Gastrocnemius medialis (tissue), 4 donors: ENCODE results near the gene PTMA. TPM values are rescaled to one million over a fixed set of nuclear protein-coding genes. Genes with fewer than 3 reads are reported as not detected.
"Not testable (repeated sequence)": the region's sequence is repeated elsewhere in the genome, so short reads cannot be mapped to it uniquely, and the experiment has no call there.

Source experiments
- ATAC-seq, 2 donors: fragments of 150-250 bp; one replicate each; pipeline ENCODE4 v1.9.1; 2016
- DNase-seq, 2 donors: peaks; one replicate each; pipeline ENCODE4 v3.0.0-alpha.2; 2019
- H3K27ac ChIP-seq, 4 donors: fragments of 200-600 bp; sonication (generic); 1 replicate in 1 of 4; 2 replicates in 3 of 4; pipeline ENCODE4 v1.5.1; 2016 to 2018; ENCODE audit warnings: mild to moderate bottlenecking in 2 of 4, moderate library complexity in 1 of 4
- H3K27me3 ChIP-seq, 3 donors: fragments of 200-600 bp; sonication (generic) in 2 of 3; 1 replicate in 1 of 3; 2 replicates in 2 of 3; pipeline versions ENCODE4 v1.5.1 to v1.6.0; 2016 to 2019; ENCODE audit warnings: mild to moderate bottlenecking in 1 of 3, moderate library complexity in 1 of 3
- H3K36me3 ChIP-seq, 2 donors: fragments of 200-600 bp; sonication (generic) in 1 of 2; one replicate each; pipeline ENCODE4 v1.5.1; 2017 to 2018
- H3K4me1 ChIP-seq, 2 donors: fragments of 200-600 bp; sonication (generic) in 1 of 2; one replicate each; pipeline ENCODE4 v1.5.1; 2016 to 2017; ENCODE audit warnings: mild to moderate bottlenecking in 2 of 2
- H3K4me3 ChIP-seq, 4 donors: fragments of 200-600 bp; sonication (generic) in 3 of 4; 1 replicate in 1 of 4; 2 replicates in 3 of 4; pipeline ENCODE4 v1.5.1; 2016 to 2019; ENCODE audit warnings: mild to moderate bottlenecking in 2 of 4
- H3K9me3 ChIP-seq, 3 donors: fragments of 200-600 bp; sonication (generic) in 2 of 3; 1 replicate in 1 of 3; 2 replicates in 2 of 3; pipeline ENCODE4 v1.5.1; 2016 to 2019
- POLR2A ChIP-seq, 2 donors: fragments of 450-650 bp; IDR thresholded peaks; one replicate each; pipeline ENCODE4 v1.6.1; 2017; ENCODE audit warnings: antibody characterized with exemption in 2 of 2, mild to moderate bottlenecking in 2 of 2, moderate library complexity in 2 of 2
- in situ Hi-C, 4 donors: fragments of 200-750 bp; cut with MboI; loops; one replicate each; pipeline versions ENCODE4 v1.15.0 to v1.8.0; 2017; ENCODE audit warnings: low sequenced_read_pairs in 4 of 4
- intact Hi-C: fragments of 100-400 bp; cut with DNase I; formaldehyde crosslinking; loops from one replicate; pipeline ENCODE4 v1.15.1; 2023; ENCODE audit warnings: low total_unique reads
- total RNA-seq, 4 donors: library from RNA; depleted of rRNA; stranded (reverse); fragments of >200 nt; gene quantifications; one replicate each; pipeline versions ENCODE4 v1.1.0 to v1.2.3, GENCODE V29; 2016
- TF ChIP-seq, protein P1 (sequence below), 5 experiments: fragments of 450-650 bp in 3 of 5; fragments of 200-600 bp in 2 of 5; sonication (generic) in 2 of 5; IDR thresholded peaks in 4 of 5; conservative IDR thresholded peaks in 1 of 5; 1 replicate in 4 of 5; 2 replicates in 1 of 5; pipeline ENCODE4 v1.5.1; 2016 to 2019; ENCODE audit warnings: antibody characterized with exemption in 5 of 5, mild to moderate bottlenecking in 3 of 5, moderate library complexity in 3 of 5

The PTMA gene
- total RNA-seq, 4 donors from 2014 or later = 121 to 177 (median 174) TPM

DNA sequence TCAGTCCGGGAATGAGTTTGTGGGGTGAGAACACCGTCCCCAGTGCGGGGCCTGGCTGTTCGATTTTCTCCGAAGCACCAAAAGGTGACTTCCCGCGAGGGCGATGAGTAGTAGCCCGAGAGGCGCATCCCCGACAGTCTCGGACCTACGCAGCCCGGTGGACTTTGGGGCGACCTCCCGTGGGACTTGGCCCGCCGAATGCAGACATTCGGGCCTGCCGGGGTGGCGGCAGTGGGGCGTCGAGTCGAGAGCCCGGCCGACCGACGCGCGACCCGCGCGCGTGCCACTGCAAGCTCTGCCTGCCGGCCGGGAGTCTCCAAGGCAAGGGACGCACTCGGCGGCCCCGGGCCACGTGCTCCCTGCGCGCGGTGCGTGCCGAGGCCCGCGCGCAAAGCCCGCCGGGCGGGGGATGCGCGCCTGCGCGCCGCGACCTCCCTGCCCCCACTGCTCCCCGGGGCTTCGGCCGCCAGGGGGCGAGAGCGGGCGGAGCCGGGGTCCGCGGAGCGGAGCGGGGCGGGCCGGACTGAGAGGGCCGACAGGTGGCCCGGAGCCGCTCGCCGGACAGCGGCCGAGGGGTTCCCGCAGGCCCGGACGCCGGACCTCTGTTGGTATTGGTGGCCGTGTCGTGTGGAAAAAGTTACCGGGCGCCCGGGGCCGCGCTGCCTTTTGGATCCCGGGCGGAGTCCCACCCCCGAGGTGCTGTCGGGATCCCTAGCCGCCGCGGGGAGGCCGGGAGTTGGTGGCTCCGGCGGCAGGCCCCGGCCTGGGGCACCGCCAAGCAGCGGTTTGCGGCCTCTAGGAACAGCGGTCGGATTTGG, 1.9 kb downstream of the PTMA start:
- H3K36me3 ChIP-seq = peaks cover 0 to 11% of the 10 kb centered on the region in 2 donors
- ATAC-seq = peak; percentile 22 to 36
- peaks cover 34 to 39% of the 10 kb centered on the region in 2 donors for H3K4me1 ChIP-seq
- peak overlapping the region; percentile 94 to 100 (median 96) for H3K27ac ChIP-seq
- TF ChIP-seq, protein P1, sequence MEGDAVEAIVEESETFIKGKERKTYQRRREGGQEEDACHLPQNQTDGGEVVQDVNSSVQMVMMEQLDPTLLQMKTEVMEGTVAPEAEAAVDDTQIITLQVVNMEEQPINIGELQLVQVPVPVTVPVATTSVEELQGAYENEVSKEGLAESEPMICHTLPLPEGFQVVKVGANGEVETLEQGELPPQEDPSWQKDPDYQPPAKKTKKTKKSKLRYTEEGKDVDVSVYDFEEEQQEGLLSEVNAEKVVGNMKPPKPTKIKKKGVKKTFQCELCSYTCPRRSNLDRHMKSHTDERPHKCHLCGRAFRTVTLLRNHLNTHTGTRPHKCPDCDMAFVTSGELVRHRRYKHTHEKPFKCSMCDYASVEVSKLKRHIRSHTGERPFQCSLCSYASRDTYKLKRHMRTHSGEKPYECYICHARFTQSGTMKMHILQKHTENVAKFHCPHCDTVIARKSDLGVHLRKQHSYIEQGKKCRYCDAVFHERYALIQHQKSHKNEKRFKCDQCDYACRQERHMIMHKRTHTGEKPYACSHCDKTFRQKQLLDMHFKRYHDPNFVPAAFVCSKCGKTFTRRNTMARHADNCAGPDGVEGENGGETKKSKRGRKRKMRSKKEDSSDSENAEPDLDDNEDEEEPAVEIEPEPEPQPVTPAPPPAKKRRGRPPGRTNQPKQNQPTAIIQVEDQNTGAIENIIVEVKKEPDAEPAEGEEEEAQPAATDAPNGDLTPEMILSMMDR (IDR thresholded peaks at IDR 0.05 in 4 of 5, conservative IDR thresholded peaks at IDR 0.05 in 1 of 5) = peak; percentile 52 to 100 (median 99)
- TF ChIP-seq POLR2A (IDR thresholded peaks at IDR 0.05) = peak; percentile 85 to 89
- intact Hi-C loops = loop anchor here (1.0 to 10.0 kb wide), 3 partner anchors 29 to 1715 kb away; no protein-coding TSS in a partner anchor
- in situ Hi-C loops = loop anchor here in 2 of 4 donors (5.0 to 10.0 kb wide), 3 partner anchors 33 to 98 kb away; no protein-coding TSS in a partner anchor
- peak overlapping the region; percentile 82 to 98 (median 90) for H3K4me3 ChIP-seq
- peak; percentile 66 to 81 for DNase-seq
- H3K27me3 ChIP-seq = no peaks in the 10 kb centered on the region
- no peaks in the 10 kb centered on the region for H3K9me3 ChIP-seq

DNA sequence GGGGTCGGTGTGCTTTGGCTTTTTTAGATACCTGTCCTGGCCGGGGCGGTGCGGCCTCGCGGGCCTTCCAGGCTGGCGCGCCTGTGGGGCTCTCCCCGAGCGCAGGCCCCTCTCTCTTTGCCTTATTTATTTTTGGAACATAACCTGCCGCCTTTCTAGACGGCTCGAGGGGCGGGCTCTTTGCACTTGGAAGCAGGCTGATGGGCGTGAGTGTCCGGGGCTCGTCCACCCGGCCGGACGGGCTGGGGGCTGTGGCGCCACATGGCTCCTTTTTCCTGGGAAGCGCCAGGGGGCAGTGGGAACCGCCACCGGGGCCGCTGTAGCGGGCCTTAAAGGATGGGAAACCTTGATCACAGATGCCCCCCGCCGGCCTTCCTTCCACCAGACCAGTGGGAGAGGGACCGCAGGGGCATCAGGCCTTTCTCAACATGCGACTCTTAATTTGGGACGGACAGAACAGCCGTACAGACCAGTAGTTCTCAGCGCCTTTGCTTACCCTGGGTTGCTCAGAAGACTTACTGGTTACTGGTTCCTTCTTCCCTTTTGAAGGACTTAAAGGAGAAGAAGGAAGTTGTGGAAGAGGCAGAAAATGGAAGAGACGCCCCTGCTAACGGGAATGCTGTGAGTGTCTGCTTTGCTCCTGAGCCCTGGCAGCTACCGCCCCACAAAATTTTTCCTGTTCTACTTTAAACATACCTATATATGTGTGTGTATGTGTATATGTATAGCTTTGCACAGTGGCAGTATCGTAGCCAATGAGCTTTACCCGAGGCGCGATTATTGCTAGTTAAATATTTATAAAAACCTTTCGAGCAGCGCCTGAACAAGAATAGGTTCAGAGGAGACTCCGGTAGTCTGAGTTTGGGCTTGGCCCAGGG, 2.7 kb downstream of the PTMA start:
- Histone ChIP-seq H3K36me3 (peaks cover 0 to 11% of the 10 kb centered on the region in 2 donors), H3K4me3 (peak overlapping the region; percentile 76 to 98 (median 88)), H3K27me3 (no peaks in the 10 kb centered on the region), H3K9me3 (no peaks in the 10 kb centered on the region), H3K27ac (peak overlapping the region; percentile 94 to 100 (median 96)), H3K4me1 (peaks cover 26 to 35% of the 10 kb centered on the region in 2 donors)
- in situ Hi-C loops (loop anchor here in 2 of 4 donors (5.0 to 10.0 kb wide), 3 partner anchors 34 to 99 kb away; no protein-coding TSS in a partner anchor), intact Hi-C loops (loop anchor here (1.0 kb wide), 1 partner anchor 30 kb away; no protein-coding TSS in a partner anchor)
- ATAC-seq (no peak), DNase-seq (peak in 1 of 2 donors; percentile 39)
- TF ChIP-seq, protein P1 (IDR thresholded peaks at IDR 0.05 in 4 of 5, conservative IDR thresholded peaks at IDR 0.05 in 1 of 5) = peak in 1 of 5 experiments; percentile 1
- no peak for TF ChIP-seq POLR2A (IDR thresholded peaks at IDR 0.05)

DNA sequence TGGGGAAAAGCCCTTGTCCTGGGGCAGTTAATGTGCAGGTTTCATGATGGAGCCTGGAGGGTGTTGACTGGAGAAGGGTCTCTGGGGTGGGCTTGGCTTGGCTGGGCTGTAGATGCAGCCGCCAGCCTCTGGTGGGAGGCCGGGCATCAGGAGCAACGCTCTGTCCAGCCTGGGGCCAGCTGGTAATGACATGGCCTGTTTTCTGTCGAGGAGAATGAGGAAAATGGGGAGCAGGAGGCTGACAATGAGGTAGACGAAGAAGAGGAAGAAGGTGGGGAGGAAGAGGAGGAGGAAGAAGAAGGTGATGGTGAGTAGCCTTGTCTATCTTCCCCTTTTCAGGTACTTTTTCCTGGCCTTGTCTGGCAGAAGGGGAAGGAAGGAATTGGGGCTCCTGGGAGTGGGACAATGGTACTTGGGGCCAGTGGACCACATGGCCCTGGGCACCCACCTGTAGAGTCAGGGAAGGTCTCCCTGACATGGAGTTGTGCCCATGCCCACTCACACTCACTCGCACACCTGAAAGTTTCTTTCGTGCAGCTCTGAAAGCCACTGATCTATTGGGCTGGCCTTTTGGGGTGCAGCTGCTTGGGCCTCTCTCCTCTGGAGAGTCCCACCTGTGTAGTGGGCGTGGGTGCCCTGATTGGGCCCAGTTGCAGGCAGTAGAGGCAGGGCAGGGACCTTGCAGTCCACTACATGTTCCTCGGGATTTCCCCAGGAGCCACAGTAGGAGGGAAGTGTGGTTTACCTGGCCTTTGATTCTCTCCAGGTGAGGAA, 3.5 kb downstream of the PTMA start:
- Histone ChIP-seq H3K27me3 (no peaks in the 10 kb centered on the region), H3K4me3 (peak overlapping the region; percentile 76 to 98 (median 88)), H3K36me3 (peaks cover 0 to 11% of the 10 kb centered on the region in 2 donors), H3K4me1 (peaks cover 32 to 39% of the 10 kb centered on the region in 2 donors), H3K9me3 (no peaks in the 10 kb centered on the region), H3K27ac (peak overlapping the region; percentile 94 to 100 (median 96))
- in situ Hi-C loops (loop anchor here in 2 of 4 donors (5.0 to 10.0 kb wide), 3 partner anchors 35 to 100 kb away; no protein-coding TSS in a partner anchor), intact Hi-C loops (no loop called here)
- ATAC-seq = no peak
- no peak for DNase-seq
- TF ChIP-seq, protein P1 (IDR thresholded peaks at IDR 0.05 in 4 of 5, conservative IDR thresholded peaks at IDR 0.05 in 1 of 5) = no peak
- no peak for TF ChIP-seq POLR2A (IDR thresholded peaks at IDR 0.05)

DNA sequence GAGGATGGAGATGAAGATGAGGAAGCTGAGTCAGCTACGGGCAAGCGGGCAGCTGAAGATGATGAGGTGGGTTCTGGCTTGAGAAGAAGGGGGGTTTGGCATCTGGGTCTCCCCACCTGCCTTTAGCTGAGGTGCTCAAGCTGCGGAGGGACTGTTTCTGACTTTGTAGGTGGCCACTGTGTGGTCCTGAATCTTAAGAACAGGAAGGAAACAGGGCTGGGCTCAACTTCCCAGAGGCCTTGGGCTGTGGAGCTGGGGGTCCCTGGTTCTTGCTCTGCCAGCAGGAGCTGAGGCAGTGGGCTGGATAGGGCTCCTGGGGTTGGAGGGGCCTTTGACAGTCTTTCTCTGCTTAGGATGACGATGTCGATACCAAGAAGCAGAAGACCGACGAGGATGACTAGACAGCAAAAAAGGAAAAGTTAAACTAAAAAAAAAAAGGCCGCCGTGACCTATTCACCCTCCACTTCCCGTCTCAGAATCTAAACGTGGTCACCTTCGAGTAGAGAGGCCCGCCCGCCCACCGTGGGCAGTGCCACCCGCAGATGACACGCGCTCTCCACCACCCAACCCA, 4.2 kb downstream of the PTMA start:
- Histone ChIP-seq H3K4me1 (peaks cover 35 to 39% of the 10 kb centered on the region in 2 donors), H3K27ac (peak overlapping the region; percentile 94 to 100 (median 96)), H3K36me3 (peaks cover 0 to 11% of the 10 kb centered on the region in 2 donors)
- intact Hi-C loops, H3K4me3 ChIP-seq, ATAC-seq, H3K27me3 ChIP-seq, H3K9me3 ChIP-seq, DNase-seq: not testable (repeated sequence)
- in situ Hi-C loops = loop anchor here in 2 of 4 donors (5.0 to 10.0 kb wide), 3 partner anchors 35 to 100 kb away; no protein-coding TSS in a partner anchor

DNA sequence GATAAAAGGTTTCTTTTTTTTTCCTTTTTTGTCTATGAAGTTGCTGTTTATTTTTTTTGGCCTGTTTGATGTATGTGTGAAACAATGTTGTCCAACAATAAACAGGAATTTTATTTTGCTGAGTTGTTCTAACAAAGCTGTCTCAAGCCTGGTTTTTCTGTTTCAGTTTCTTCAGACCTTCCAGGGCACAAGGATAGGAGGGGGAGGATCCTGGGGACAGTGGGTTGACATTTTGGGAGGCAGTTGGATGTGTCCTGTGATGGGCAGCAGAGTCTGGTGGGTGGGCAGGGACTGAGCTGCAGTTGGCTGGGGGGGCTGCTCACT, 5.0 kb downstream of the PTMA start:
- ATAC-seq, intact Hi-C loops, H3K4me3 ChIP-seq, H3K9me3 ChIP-seq, DNase-seq, H3K27me3 ChIP-seq: not testable (repeated sequence)
- H3K27ac ChIP-seq = peak overlapping the region; percentile 71 to 100 (median 76)
- in situ Hi-C loops = loop anchor here in 2 of 4 donors (5.0 to 10.0 kb wide), 3 partner anchors 36 to 101 kb away; no protein-coding TSS in a partner anchor
- peaks cover 35 to 39% of the 10 kb centered on the region in 2 donors for H3K4me1 ChIP-seq
- peaks cover 0 to 11% of the 10 kb centered on the region in 2 donors for H3K36me3 ChIP-seq
